ENCODE results near the gene TMEM255A.

- TF ChIP-seq CTCF (conservative IDR thresholded peaks at IDR 0.05 in 1 of 2, IDR thresholded peaks at IDR 0.05 in 1 of 2; ENCODE audit: low read depth in 1 of 2, low read length in 2 of 2) (no peak), EZH2 (IDR thresholded peaks at IDR 0.05; ENCODE audit: low read length, missing control alignments) (no peak)
Measured at GRCh38 chrX:120301497-120301896, 9.8 kb downstream of the TMEM255A start.

All from fibroblast of lung (primary cell).